Measurements from ENCODE around the gene NUAK2.
"Not testable (repeated sequence)": the region's sequence is repeated elsewhere in the genome, so short reads cannot be mapped to it uniquely, and the experiment has no call there.

Gene NUAK2

DNA sequence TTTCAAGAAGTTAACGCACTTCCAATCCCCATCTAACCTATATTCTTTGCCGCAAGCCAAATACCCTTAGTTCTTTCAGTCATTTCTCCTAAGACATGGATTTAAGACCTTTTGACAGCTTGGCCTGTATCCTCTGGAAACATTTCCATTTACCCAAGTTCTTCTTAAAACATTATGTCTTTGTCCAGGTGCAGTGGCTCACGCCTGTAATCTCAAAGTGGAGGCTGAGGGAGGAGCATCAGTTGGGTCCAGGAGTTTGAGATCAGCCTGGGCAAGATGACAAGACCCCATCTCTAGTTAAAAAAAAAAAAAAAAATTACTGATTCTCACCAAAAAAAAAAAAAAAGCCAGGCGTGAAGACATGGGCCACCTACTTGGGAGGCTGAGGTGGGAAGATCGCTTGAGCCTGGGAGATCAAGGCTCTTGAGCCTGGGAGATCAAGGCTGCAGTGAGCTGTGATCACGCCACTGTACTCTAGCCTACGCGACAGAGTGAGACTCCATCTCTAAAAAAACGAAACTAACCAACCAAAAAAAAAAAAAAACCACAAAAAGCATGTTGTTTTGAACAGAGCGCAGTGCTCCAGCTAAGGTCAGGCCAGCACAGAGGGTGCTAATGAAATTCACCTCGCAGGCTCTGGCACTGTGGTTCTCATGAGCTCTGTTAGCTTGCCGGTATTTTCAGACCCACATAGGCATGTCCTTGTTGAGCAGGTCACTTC lies 36.0 kb downstream of the NUAK2 start:
- Histone ChIP-seq H3K4me3 (ENCODE audit: low read depth in 1 of 2, low read length in 2 of 2) (peak overlapping the region in 1 of 2 donors; percentile 1), H3K36me3 (ENCODE audit: control insufficient read depth in 1 of 2, insufficient read depth in 2 of 2, low read length in 2 of 2) (no peaks in the 10 kb centered on the region), H3K27me3 (ENCODE audit: control insufficient read depth in 1 of 2, insufficient read depth in 2 of 2, low read length in 2 of 2) (no peaks in the 10 kb centered on the region), H3K9me3 (ENCODE audit: control insufficient read depth in 1 of 2, low read length in 2 of 2) (no peaks in the 10 kb centered on the region), H3K4me1 (ENCODE audit: control insufficient read depth in 1 of 2, insufficient read depth in 2 of 2, low read length in 2 of 2) (peaks cover 44 to 45% of the 10 kb centered on the region in 2 donors), H3K9ac (ENCODE audit: low read depth in 1 of 2, low read length in 2 of 2) (peak overlapping the region in 1 of 2 donors; percentile 8), H3K27ac (ENCODE audit: low read depth, low read length) (peak overlapping the region; percentile 26)

DNA sequence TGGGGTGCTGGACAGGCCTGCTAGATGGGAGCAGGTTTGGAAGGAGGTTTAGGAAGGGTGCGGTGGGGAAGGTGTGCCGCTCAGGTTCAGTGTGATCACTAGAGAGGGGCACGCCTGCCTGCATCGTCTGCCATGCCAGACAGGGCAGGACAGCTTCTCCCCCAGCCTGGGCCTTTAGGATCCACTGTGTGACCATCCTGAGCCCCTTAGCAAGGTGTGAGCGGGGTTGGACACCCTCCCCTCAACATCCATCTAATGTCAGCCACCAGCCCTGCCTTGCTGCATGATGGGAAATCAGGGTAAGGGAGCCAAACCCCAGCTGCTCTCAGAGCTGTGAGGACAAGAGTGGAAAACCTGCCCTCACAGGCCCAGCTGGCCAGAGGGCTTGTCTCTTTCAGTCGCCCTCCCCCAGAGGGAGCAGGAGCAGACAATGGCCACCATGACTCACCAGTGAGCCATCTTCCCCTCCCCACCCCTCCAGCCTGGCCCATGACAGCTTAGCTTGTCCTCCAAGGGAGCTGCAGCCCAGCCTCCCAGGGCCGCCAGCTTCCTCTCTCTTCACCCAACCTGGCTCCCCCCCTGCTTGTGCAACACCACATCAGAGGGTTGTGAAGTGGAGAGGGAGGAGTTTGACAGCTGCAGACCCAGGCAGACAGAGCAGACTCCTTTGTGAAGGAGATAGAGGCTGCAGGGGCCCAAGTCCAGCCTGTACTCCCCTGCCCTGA lies 37.0 kb downstream of the NUAK2 start:
- H3K9ac ChIP-seq (ENCODE audit: low read depth in 1 of 2, low read length in 2 of 2): peak overlapping the region; percentile 8 to 47
- H3K27me3 ChIP-seq (ENCODE audit: control insufficient read depth in 1 of 2, insufficient read depth in 2 of 2, low read length in 2 of 2): no peaks in the 10 kb centered on the region
- H3K4me1 ChIP-seq (ENCODE audit: control insufficient read depth in 1 of 2, insufficient read depth in 2 of 2, low read length in 2 of 2): peaks cover 44 to 45% of the 10 kb centered on the region in 2 donors

DNA sequence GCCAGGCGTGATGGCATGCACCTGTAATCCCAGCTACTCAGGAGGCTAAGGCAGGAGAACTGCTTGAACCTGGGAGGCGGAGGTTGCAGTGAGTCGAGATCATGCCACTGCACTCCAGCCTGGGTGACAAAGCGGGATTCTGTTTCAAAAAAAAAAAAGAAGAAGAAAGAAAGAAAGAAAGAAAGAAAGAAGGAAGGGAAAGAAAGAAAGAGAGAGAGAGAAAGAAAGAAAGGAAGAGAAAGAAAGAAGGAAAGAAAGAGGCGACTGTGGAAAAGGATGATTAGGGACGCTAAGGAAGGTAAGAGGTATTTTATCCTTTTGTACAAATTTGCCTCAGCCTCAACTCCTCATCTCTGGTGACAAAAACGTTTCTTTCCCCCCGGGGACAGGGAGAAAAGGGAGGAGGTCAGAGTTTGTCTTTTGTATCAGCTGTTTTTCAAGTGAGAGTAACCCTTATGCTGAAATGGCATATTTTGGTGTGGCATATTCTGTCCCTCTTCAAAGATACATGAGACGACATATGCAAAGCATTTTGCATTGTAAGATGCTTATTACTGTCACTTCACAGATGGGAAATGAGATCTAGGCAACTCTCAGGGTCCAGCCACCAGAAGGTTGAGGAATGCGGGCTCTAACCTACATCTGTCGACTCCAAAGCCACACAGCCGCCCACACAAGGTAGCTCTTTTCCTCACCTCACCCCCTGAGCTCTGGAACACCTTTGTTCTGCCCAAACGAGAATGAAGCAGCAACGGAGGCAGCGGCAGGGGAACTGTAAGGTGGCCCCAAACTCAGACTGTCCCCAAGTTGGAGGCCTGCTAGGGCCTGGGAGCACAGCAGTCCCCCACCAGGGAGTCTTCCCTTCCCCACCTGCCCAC lies 38.0 kb downstream of the NUAK2 start:
- Histone ChIP-seq H3K4me1 (ENCODE audit: control insufficient read depth in 1 of 2, insufficient read depth in 2 of 2, low read length in 2 of 2) (peaks cover 44 to 45% of the 10 kb centered on the region in 2 donors), H3K36me3 (ENCODE audit: control insufficient read depth in 1 of 2, insufficient read depth in 2 of 2, low read length in 2 of 2) (no peaks in the 10 kb centered on the region), H3K27me3 (ENCODE audit: control insufficient read depth in 1 of 2, insufficient read depth in 2 of 2, low read length in 2 of 2) (no peaks in the 10 kb centered on the region), H3K9me3 (ENCODE audit: control insufficient read depth in 1 of 2, low read length in 2 of 2) (no peaks in the 10 kb centered on the region), H3K9ac (ENCODE audit: low read depth in 1 of 2, low read length in 2 of 2) (peak overlapping the region in 1 of 2 donors; percentile 8), H3K4me3 (ENCODE audit: low read depth in 1 of 2, low read length in 2 of 2) (no peak overlapping the region), H3K27ac (ENCODE audit: low read depth, low read length) (no peak overlapping the region)

More for the DNA sequence above, 37.0 kb downstream of the NUAK2 start:
- Histone ChIP-seq H3K9me3 (ENCODE audit: control insufficient read depth in 1 of 2, low read length in 2 of 2) (no peaks in the 10 kb centered on the region), H3K4me3 (ENCODE audit: low read depth in 1 of 2, low read length in 2 of 2) (peak overlapping the region in 1 of 2 donors; percentile 3), H3K36me3 (ENCODE audit: control insufficient read depth in 1 of 2, insufficient read depth in 2 of 2, low read length in 2 of 2) (no peaks in the 10 kb centered on the region), H3K27ac (ENCODE audit: low read depth, low read length) (peak overlapping the region; percentile 48)

DNA sequence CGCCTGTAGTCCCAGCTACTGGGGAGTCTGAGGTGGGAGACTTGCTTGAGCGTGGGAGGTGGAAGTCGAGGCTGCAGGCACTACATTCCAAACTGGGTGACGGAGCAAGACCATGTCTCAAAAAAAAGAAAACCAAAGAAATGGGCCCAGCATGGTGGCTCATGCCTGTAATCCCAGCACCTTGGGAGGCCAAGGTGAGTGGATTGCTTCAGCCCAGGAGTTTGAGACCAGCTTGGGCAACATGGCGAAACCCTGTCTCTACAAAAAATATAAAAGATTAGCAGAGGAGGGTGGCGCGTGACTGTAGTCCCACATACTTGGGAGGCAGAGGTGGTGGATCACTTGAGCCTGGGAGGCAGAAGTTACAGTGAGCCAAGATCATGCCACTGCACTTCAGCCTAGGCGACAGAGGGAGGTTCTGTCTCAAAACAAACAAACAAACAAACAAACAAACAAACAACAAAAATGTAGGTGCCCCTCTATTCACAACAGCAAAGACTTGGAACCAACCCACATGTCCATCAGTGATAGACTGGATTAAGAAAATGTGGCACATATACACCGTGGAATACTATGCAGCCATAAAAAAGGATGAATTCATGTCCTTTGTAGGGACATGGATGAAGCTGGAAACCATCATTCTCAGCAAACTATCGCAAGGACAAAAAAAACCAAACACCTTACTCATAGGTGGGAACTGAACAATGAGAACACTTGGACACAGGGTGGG lies 40.7 kb downstream of the NUAK2 start:
- not testable (repeated sequence) for H3K9ac ChIP-seq (ENCODE audit: low read depth in 1 of 2, low read length in 2 of 2); H3K27ac ChIP-seq (ENCODE audit: low read depth, low read length); H3K4me3 ChIP-seq (ENCODE audit: low read depth in 1 of 2, low read length in 2 of 2); H3K36me3 ChIP-seq (ENCODE audit: control insufficient read depth in 1 of 2, insufficient read depth in 2 of 2, low read length in 2 of 2); H3K27me3 ChIP-seq (ENCODE audit: control insufficient read depth in 1 of 2, insufficient read depth in 2 of 2, low read length in 2 of 2); H3K9me3 ChIP-seq (ENCODE audit: control insufficient read depth in 1 of 2, low read length in 2 of 2)
- H3K4me1 ChIP-seq (ENCODE audit: control insufficient read depth in 1 of 2, insufficient read depth in 2 of 2, low read length in 2 of 2): peaks cover 20% of the 10 kb centered on the region in 2 donors

GRCh38 chr1:205279986-205280385 lies 41.6 kb downstream of the NUAK2 start:
- H3K9ac ChIP-seq (ENCODE audit: low read depth in 1 of 2, low read length in 2 of 2): no peak overlapping the region
- H3K4me1 ChIP-seq (ENCODE audit: control insufficient read depth in 1 of 2, insufficient read depth in 2 of 2, low read length in 2 of 2): peaks cover 14% of the 10 kb centered on the region in 2 donors
- no peaks in the 10 kb centered on the region for H3K27me3 ChIP-seq (ENCODE audit: control insufficient read depth in 1 of 2, insufficient read depth in 2 of 2, low read length in 2 of 2)
- H3K36me3 ChIP-seq (ENCODE audit: control insufficient read depth in 1 of 2, insufficient read depth in 2 of 2, low read length in 2 of 2): no peaks in the 10 kb centered on the region
- H3K9me3 ChIP-seq (ENCODE audit: control insufficient read depth in 1 of 2, low read length in 2 of 2): no peaks in the 10 kb centered on the region
- no peak overlapping the region for H3K27ac ChIP-seq (ENCODE audit: low read depth, low read length)
- H3K4me3 ChIP-seq (ENCODE audit: low read depth in 1 of 2, low read length in 2 of 2): no peak overlapping the region

- no peaks in the 10 kb centered on the region for H3K27me3 ChIP-seq (ENCODE audit: control insufficient read depth in 1 of 2, insufficient read depth in 2 of 2, low read length in 2 of 2)
- peaks cover 5 to 13% of the 10 kb centered on the region in 2 donors for H3K4me1 ChIP-seq (ENCODE audit: control insufficient read depth in 1 of 2, insufficient read depth in 2 of 2, low read length in 2 of 2)
- no peaks in the 10 kb centered on the region for H3K9me3 ChIP-seq (ENCODE audit: control insufficient read depth in 1 of 2, low read length in 2 of 2)
- no peak overlapping the region for H3K4me3 ChIP-seq (ENCODE audit: low read depth in 1 of 2, low read length in 2 of 2)
- H3K36me3 ChIP-seq (ENCODE audit: control insufficient read depth in 1 of 2, insufficient read depth in 2 of 2, low read length in 2 of 2): no peaks in the 10 kb centered on the region
- no peak overlapping the region for H3K9ac ChIP-seq (ENCODE audit: low read depth in 1 of 2, low read length in 2 of 2)
- no peak overlapping the region for H3K27ac ChIP-seq (ENCODE audit: low read depth, low read length)
These were observed 44.9 kb downstream of the NUAK2 start for GRCh38 chr1:205276689-205277065.

DNA sequence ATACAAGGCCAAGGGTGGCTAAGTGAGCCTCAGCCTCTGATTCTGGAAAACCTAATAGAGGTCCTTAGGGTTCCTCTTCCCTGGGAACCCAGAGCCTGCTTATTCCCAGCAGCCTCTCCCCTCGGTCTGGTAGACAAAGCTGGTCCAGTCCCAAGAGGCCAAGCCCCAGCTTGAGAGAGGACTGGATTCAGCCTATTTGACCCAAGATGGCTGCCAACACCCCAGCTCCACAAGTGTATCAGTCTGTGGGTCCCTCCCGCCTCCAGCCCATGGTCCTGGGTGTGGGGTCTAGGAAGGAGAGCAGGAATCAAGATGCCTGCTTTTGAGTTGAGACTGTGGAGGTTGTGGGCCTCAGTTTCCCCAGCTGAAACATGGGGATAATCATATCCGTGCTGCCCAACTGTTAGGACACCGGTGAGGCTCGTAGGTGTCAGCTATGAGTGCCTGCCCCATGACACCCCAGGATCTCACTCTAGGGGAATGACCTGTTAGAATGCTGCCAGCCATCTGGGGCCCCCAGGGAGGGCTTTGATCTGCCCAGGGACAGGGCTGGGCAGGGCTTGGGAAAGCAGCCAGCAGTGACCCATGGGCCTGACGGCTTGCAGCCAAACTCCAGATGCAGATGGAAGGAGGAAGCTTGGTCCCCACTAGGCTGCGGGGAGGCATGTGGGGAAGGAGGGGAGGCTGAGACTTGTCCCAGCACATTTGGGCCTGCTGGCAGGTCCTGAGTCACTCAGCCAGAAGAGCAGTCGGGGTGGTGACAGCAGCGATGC lies 45.4 kb downstream of the NUAK2 start:
- no peak overlapping the region for H3K9ac ChIP-seq (ENCODE audit: low read depth in 1 of 2, low read length in 2 of 2)
- H3K4me1 ChIP-seq (ENCODE audit: control insufficient read depth in 1 of 2, insufficient read depth in 2 of 2, low read length in 2 of 2): peaks cover 7 to 13% of the 10 kb centered on the region in 2 donors
- no peak overlapping the region for H3K4me3 ChIP-seq (ENCODE audit: low read depth in 1 of 2, low read length in 2 of 2)
- no peak overlapping the region for H3K27ac ChIP-seq (ENCODE audit: low read depth, low read length)
- H3K36me3 ChIP-seq (ENCODE audit: control insufficient read depth in 1 of 2, insufficient read depth in 2 of 2, low read length in 2 of 2): no peaks in the 10 kb centered on the region
- no peaks in the 10 kb centered on the region for H3K9me3 ChIP-seq (ENCODE audit: control insufficient read depth in 1 of 2, low read length in 2 of 2)
- H3K27me3 ChIP-seq (ENCODE audit: control insufficient read depth in 1 of 2, insufficient read depth in 2 of 2, low read length in 2 of 2): no peaks in the 10 kb centered on the region

GRCh38 chr1:205275133-205275532 lies 46.4 kb downstream of the NUAK2 start:
- H3K9me3 ChIP-seq (ENCODE audit: control insufficient read depth in 1 of 2, low read length in 2 of 2): no peaks in the 10 kb centered on the region
- H3K4me3 ChIP-seq (ENCODE audit: low read depth in 1 of 2, low read length in 2 of 2): no peak overlapping the region
- H3K9ac ChIP-seq (ENCODE audit: low read depth in 1 of 2, low read length in 2 of 2): no peak overlapping the region

DNA sequence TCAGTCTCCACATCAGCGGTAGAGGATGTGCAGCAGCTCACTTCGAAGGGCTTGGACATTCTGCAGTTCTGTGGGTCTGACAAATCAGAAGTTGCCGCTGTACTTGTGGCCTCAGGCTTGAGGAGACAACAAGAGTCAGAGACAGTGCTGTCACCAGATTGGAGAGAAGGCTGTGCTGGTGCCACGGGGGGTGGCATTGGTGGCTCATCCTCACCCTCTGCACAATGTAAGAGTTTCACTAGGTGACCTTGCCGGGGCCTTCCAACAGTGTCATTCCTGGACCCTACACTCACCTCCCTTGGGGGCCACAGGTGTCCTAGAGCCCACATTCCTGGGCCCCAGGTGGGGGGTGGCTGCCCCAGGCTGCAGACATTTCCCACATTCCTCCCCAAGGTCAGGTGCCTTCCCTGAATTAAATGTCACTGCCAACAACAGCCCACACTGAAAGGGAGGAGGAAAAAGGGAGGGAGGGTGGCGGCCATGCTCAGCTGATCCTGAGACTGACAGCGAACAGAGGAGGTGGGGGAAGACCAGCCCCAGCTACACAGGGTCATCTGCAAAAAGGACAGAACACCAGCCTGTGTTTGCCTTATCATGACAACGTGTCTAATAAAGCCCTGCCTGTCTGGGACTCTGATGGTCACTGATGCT lies 47.4 kb downstream of the NUAK2 start:
- Histone ChIP-seq H3K36me3 (ENCODE audit: control insufficient read depth in 1 of 2, insufficient read depth in 2 of 2, low read length in 2 of 2) (no peaks in the 10 kb centered on the region), H3K27me3 (ENCODE audit: control insufficient read depth in 1 of 2, insufficient read depth in 2 of 2, low read length in 2 of 2) (no peaks in the 10 kb centered on the region), H3K4me1 (ENCODE audit: control insufficient read depth in 1 of 2, insufficient read depth in 2 of 2, low read length in 2 of 2) (peaks cover 10 to 13% of the 10 kb centered on the region in 2 donors), H3K4me3 (ENCODE audit: low read depth in 1 of 2, low read length in 2 of 2) (no peak overlapping the region), H3K27ac (ENCODE audit: low read depth, low read length) (no peak overlapping the region), H3K9ac (ENCODE audit: low read depth in 1 of 2, low read length in 2 of 2) (no peak overlapping the region), H3K9me3 (ENCODE audit: control insufficient read depth in 1 of 2, low read length in 2 of 2) (no peaks in the 10 kb centered on the region)

More at GRCh38 chr1:205275133-205275532, 46.4 kb downstream of the NUAK2 start:
- Histone ChIP-seq H3K27ac (ENCODE audit: low read depth, low read length) (no peak overlapping the region), H3K4me1 (ENCODE audit: control insufficient read depth in 1 of 2, insufficient read depth in 2 of 2, low read length in 2 of 2) (peaks cover 10 to 13% of the 10 kb centered on the region in 2 donors), H3K27me3 (ENCODE audit: control insufficient read depth in 1 of 2, insufficient read depth in 2 of 2, low read length in 2 of 2) (no peaks in the 10 kb centered on the region), H3K36me3 (ENCODE audit: control insufficient read depth in 1 of 2, insufficient read depth in 2 of 2, low read length in 2 of 2) (no peaks in the 10 kb centered on the region)

Measured in duodenal mucosa (tissue), 2 donors.